Activated CD8-positive, alpha-beta T cell treated with anti-CD3 and anti-CD28 coated beads for 36 hours (primary cell): ENCODE measurements around the gene MCRIP2. TPM values are rescaled to one million over a fixed set of nuclear protein-coding genes. Genes with fewer than 3 reads are reported as not detected.

Experiments
- ATAC-seq: fragments of 200-7000 bp; cut with Tn5 transposase; one replicate; pipeline ENCODE4 v1.10.0; 2021; ENCODE audit warnings: mild to moderate bottlenecking, moderate library complexity
- CTCF ChIA-PET: fragments of 350-600 bp; sonication (Branson Sonifier 250); formaldehyde crosslinking; loops from one replicate; lab custom pipeline; 2021; ENCODE audit warnings: antibody characterized with exemption; lab: Charles Lee
- POLR2A ChIA-PET: fragments of 350-600 bp; sonication (Branson Sonifier 250); formaldehyde crosslinking; loops from one replicate; lab custom pipeline; 2021; ENCODE audit warnings: antibody characterized with exemption; lab: Charles Lee
- DNase-seq: peaks from one replicate; pipeline ENCODE4 v3.0.0-alpha.2; 2020
- H3K27ac Mint-ChIP-seq: one replicate; pipeline ENCODE4 v1.8.0; 2021; ENCODE audit warnings: mild to moderate bottlenecking, mixed read lengths
- H3K27me3 Mint-ChIP-seq: one replicate; pipeline ENCODE4 v1.8.0; 2021; ENCODE audit warnings: mixed read lengths
- H3K36me3 Mint-ChIP-seq: one replicate; pipeline ENCODE4 v1.8.0; 2021; ENCODE audit warnings: low read depth, mixed read lengths
- H3K4me1 Mint-ChIP-seq: one replicate; pipeline ENCODE4 v1.8.0; 2021; ENCODE audit warnings: low read depth, mixed read lengths
- H3K4me3 Mint-ChIP-seq: one replicate; pipeline ENCODE4 v1.8.0; 2021; ENCODE audit warnings: mild to moderate bottlenecking, moderate library complexity, mixed read lengths
- H3K9me3 Mint-ChIP-seq: one replicate; pipeline ENCODE4 v1.8.0; 2021; ENCODE audit warnings: mixed read lengths
- intact Hi-C: fragments of 100-400 bp; cut with micrococcal nuclease; formaldehyde crosslinking; loops from one replicate; pipeline ENCODE4 v1.10.0; 2022
- total RNA-seq, 2 experiments: library from RNA; stranded (reverse); gene quantifications; one replicate each; pipeline ENCODE4 v1.2.3, GENCODE V29; 2021
- TF ChIP-seq, protein P1 (sequence below): fragments of 200-600 bp; IDR thresholded peaks from one replicate; pipeline ENCODE4 v1.8.0; 2022; ENCODE audit warnings: antibody characterized with exemption, mild to moderate bottlenecking

The MCRIP2 gene
- total RNA-seq, 2 experiments from 2014 or later, result 60.7 to 62.7 TPM

DNA sequence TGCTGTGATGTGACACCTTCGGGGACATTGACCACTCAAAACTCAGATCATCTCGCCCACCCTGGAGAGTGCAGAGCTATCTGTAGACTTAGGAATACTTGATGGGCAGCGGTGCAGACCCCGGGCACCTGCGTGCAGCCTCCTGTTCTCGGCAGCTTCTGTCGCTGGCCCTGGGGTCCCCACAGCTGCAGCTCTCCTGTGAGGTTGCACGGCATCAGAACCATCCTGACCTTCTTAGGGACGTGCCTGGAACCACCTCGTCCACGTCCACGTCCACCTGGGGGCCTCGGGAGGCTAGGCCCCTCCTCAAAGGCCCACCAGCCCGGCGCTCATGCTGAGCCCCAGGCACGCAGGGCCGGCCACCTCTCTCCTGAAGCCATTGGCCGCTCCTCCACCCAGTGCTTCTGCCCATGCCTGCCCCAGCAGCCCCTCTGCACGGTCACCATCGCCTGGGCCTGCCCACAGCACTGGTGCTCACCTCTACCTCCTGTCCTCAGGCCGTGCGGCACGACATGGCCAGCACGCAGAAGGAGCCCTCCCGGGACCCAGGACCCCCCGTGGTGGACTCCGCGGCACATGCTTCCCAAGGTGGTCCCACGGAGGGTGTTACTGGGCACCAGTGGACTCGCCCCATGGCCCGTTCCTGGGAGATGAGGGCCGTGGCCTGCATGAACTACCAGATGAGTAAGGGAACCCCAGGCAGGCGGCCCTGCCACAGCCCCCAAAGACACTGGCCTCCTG, 13.1 kb upstream of the MCRIP2 start:
- no peaks in the 10 kb centered on the region for H3K36me3 Mint-ChIP-seq
- intact Hi-C loops, result no loop called here
- H3K27ac Mint-ChIP-seq, result no peak overlapping the region
- ChIA-PET POLR2A (no interaction called here), CTCF (no interaction called here)
- TF ChIP-seq, protein P1, sequence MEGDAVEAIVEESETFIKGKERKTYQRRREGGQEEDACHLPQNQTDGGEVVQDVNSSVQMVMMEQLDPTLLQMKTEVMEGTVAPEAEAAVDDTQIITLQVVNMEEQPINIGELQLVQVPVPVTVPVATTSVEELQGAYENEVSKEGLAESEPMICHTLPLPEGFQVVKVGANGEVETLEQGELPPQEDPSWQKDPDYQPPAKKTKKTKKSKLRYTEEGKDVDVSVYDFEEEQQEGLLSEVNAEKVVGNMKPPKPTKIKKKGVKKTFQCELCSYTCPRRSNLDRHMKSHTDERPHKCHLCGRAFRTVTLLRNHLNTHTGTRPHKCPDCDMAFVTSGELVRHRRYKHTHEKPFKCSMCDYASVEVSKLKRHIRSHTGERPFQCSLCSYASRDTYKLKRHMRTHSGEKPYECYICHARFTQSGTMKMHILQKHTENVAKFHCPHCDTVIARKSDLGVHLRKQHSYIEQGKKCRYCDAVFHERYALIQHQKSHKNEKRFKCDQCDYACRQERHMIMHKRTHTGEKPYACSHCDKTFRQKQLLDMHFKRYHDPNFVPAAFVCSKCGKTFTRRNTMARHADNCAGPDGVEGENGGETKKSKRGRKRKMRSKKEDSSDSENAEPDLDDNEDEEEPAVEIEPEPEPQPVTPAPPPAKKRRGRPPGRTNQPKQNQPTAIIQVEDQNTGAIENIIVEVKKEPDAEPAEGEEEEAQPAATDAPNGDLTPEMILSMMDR, result no peak
- no peak for ATAC-seq
- no peaks in the 10 kb centered on the region for H3K9me3 Mint-ChIP-seq
- no peaks in the 10 kb centered on the region for H3K27me3 Mint-ChIP-seq
- DNase-seq, result no peak
- H3K4me1 Mint-ChIP-seq, result no peaks in the 10 kb centered on the region
- H3K4me3 Mint-ChIP-seq, result no peak overlapping the region

DNA sequence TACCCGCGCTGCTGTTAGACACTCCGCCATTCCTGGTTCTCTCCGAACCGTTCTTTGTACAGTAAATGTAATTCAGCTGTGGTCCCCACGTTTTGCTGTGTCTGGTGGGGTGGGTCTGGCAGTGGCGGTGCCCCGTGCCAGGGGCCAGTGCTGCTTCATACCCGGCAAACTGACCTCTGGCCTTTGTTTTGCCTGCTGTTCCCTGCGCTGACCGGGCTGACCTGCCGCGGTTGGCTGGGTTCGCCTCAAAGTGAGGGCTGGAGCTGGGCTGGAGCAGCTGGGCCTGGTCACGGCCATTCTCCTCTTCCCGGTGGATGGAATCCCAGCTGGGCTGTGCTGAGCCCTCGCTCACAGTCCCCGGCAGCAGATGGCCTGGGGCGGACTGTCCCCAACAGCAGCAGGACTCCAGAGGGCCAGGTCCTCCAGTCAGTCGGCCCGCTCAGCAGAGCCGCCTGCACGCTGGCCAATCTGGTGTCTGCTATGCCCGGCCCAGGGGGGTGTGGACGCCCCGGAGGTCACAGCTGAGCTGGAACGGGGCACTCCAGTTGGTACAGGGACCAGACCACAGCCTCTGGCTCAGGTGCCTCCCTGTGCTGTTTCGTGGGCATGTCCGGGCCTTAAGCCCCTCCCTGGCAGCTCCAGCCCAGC, 12.3 kb upstream of the MCRIP2 start:
- ATAC-seq, result no peak
- CTCF ChIA-PET, result no interaction called here
- TF ChIP-seq, protein P1, result no peak

DNA sequence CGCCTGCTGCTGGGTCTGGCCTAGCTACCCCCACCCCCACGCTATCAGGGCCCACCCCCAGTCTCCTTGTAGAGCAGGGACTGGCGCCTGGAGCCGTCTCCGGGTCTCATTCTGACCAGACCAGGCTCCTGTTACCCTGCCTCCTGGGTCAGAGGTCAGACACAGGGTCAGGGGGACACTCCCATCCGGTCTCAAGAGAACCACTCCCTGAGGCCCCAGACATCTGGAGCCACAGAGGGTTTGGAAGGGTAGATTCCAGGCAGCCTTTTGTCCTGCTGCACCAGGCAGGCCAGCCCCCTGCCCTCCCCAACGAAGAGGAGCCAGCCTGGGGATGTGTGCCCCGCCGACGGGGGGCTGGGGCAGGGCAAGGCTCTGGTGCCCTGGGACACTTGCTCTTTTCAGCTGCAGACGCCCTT, 11.8 kb upstream of the MCRIP2 start:
- ChIA-PET POLR2A (no interaction called here), CTCF (no interaction called here)
- Mint-ChIP-seq H3K9me3 (no peaks in the 10 kb centered on the region), H3K27me3 (no peaks in the 10 kb centered on the region), H3K36me3 (no peaks in the 10 kb centered on the region), H3K4me3 (no peak overlapping the region), H3K4me1 (peaks cover 2% of the 10 kb centered on the region), H3K27ac (no peak overlapping the region)
- TF ChIP-seq, protein P1, result no peak
- intact Hi-C loops, result no loop called here
- ATAC-seq, result no peak
- DNase-seq, result no peak

More for the DNA sequence above, 12.3 kb upstream of the MCRIP2 start:
- Mint-ChIP-seq H3K9me3 (no peaks in the 10 kb centered on the region), H3K27me3 (no peaks in the 10 kb centered on the region), H3K36me3 (no peaks in the 10 kb centered on the region), H3K27ac (no peak overlapping the region), H3K4me1 (no peaks in the 10 kb centered on the region), H3K4me3 (no peak overlapping the region)
- DNase-seq, result no peak
- intact Hi-C loops, result no loop called here
- POLR2A ChIA-PET, result no interaction called here

DNA sequence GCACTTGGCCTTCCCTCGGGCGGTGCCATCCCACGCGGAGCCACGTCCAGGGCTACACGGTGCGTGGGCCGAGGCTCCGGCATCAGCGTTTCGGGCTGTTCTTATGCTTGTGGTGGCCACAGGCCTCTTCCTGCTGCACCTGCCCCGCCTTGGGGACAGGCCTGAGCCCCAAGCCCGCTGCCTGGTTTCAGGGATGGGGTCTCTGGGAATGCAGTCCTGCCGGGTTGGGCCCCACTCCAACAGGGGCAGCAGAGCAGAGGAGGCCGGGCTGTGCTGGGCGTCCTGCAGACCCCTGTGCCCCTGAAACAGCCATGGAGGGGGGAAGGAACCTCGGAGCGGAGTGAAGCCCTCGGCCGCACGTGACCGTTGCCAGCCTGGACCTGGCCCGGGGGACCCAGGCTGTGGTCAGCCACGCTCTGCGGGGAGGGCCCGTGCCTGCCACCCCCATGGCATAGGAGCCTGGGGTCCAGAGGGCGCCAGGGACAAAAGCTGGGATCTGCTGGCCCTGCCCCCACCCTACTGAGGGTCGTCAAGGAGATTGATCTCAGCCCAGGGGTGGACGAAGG, 11.3 kb upstream of the MCRIP2 start:
- Mint-ChIP-seq H3K4me3 (no peak overlapping the region), H3K36me3 (no peaks in the 10 kb centered on the region), H3K4me1 (peaks cover 3% of the 10 kb centered on the region), H3K9me3 (no peaks in the 10 kb centered on the region), H3K27me3 (no peaks in the 10 kb centered on the region), H3K27ac (no peak overlapping the region)
- TF ChIP-seq, protein P1, result no peak
- DNase-seq, result no peak
- ChIA-PET CTCF (no interaction called here), POLR2A (no interaction called here)
- intact Hi-C loops, result no loop called here
- ATAC-seq, result no peak

DNA sequence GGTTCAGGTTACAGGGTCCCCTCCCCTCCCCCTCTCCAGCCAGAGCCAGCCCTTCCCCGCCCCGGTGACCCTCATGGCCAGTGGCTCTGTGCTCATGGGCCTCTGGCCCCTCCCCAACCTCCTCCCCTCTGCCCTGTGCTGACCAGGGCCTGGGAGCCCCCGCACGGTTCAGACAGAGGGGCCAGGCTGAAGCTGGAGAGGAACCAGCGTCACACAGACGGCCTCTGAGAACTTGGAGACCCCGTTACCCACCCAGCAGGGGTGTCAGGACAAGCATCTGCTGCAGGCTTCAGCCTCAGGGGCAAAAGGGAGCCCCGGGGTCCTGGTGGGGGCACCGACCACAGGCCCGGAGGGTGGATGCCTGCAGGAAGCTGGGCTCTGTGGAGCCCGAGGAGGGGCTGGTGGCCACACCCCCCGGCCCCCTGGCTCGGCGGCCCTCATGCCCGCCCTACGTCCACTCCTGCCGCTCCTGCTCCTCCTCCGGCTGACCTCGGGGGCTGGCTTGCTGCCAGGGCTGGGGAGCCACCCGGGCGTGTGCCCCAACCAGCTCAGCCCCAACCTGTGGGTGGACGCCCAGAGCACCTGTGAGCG, 10.7 kb upstream of the MCRIP2 start, which contains the start of gene WFIKKN1:
Gene WFIKKN1, plus strand, starts transcription at position 171 of the 591 bp plus-strand sequence. Its CDS starts 269 bp downstream, at position 440.
- no peaks in the 10 kb centered on the region for H3K36me3 Mint-ChIP-seq
- intact Hi-C loops, result no loop called here
- H3K27me3 Mint-ChIP-seq, result no peaks in the 10 kb centered on the region
- DNase-seq, result no peak
- TF ChIP-seq, protein P1, result no peak
- POLR2A ChIA-PET, result no interaction called here
- no peak within 1 kb of the TSS for H3K27ac Mint-ChIP-seq
- ATAC-seq, result no peak
- no peaks in the 10 kb centered on the region for H3K9me3 Mint-ChIP-seq
- CTCF ChIA-PET, result no interaction called here
- H3K4me1 Mint-ChIP-seq, result peaks cover 3% of the 10 kb centered on the region
- H3K4me3 Mint-ChIP-seq, result no peak within 1 kb of the TSS
